H1 (cell line): ENCODE results near the gene CPT1A. TPM values are rescaled to one million over a fixed set of nuclear protein-coding genes. Genes with fewer than 3 reads are reported as not detected.
A peak's percentile ranks its signal among the peaks of the same experiment; 100 is the strongest.

Source experiments
- CTCF ChIA-PET: fragments of 300-600 bp; sonication (Branson Sonifier 250); formaldehyde crosslinking; loops from one replicate; lab custom pipeline; 2021; ENCODE audit not compliant: partially characterized antibody; lab: Charles Lee
- POLR2A ChIA-PET: fragments of 300-600 bp; sonication (Branson Sonifier 250); formaldehyde crosslinking; loops from one replicate; lab custom pipeline; 2021; ENCODE audit warnings: inconsistent platforms; ENCODE audit not compliant: partially characterized antibody; lab: Charles Lee
- DNase-seq, 2 experiments: peaks; one replicate each; pipeline versions ENCODE4 v3.0.0 to v3.0.0-alpha.2; 2010 to 2022; ENCODE audit warnings: low spot score in 2 of 2, low read depth in 1 of 2, mixed read lengths in 1 of 2
- FAIRE-seq: peaks from 2 replicates; lab custom pipeline; 2011; peaks lifted over from hg19 to GRCh38; lab: Jason Lieb, UNC
- H2AFZ ChIP-seq: 2 replicates; pipeline ENCODE4 v1.8.1; 2012; ENCODE audit warnings: low read length, inconsistent platforms
- H2AK5ac ChIP-seq: 2 replicates; pipeline ENCODE4 v1.6.1; 2013; ENCODE audit warnings: low read depth, low read length
- H2BK120ac ChIP-seq: replicated peaks from 2 replicates; pipeline ENCODE3; 2013; ENCODE audit warnings: low read depth, low read length, inconsistent platforms
- H2BK12ac ChIP-seq: 2 replicates; pipeline ENCODE4 v1.6.1; 2013; ENCODE audit warnings: low read depth, low read length
- H2BK15ac ChIP-seq: 2 replicates; pipeline ENCODE4 v1.6.1; 2013; ENCODE audit warnings: low read length
- H2BK20ac ChIP-seq: 2 replicates; pipeline ENCODE4 v1.6.1; 2013; ENCODE audit warnings: low read length
- H2BK5ac ChIP-seq: 2 replicates; pipeline ENCODE4 v1.6.1; 2013; ENCODE audit warnings: low read depth, low read length
- H3K14ac ChIP-seq: 2 replicates; pipeline ENCODE4 v1.6.1; 2013; ENCODE audit warnings: inconsistent platforms; ENCODE audit not compliant: insufficient read length
- H3K18ac ChIP-seq: 2 replicates; pipeline ENCODE4 v1.6.1; 2013; ENCODE audit warnings: low read length; ENCODE audit errors: extremely low read depth
- H3K23ac ChIP-seq: 2 replicates; pipeline ENCODE4 v1.6.1; 2013; ENCODE audit warnings: inconsistent platforms; ENCODE audit not compliant: insufficient read length
- H3K23me2 ChIP-seq: 2 replicates; pipeline ENCODE4 v1.6.1; 2013; ENCODE audit warnings: low read depth, low read length
- H3K27ac ChIP-seq: 2 replicates; pipeline ENCODE4 v1.6.1; 2011; ENCODE audit warnings: low read depth, low read length, inconsistent platforms
- H3K27me3 ChIP-seq, 4 experiments: replicated peaks in 1 of 4; 1 replicate in 1 of 4; 2 replicates in 3 of 4; pipeline versions ENCODE4 v1.6.1 to v1.8.1; 2011 to 2013; ENCODE audit warnings: low read length in 3 of 4, mild to moderate bottlenecking in 3 of 4, inconsistent platforms in 2 of 4, mixed read lengths in 2 of 4, moderate library complexity in 1 of 4; ENCODE audit not compliant: control insufficient read depth in 3 of 4, insufficient read depth in 3 of 4; ENCODE audit errors: extremely low read depth in 1 of 4
- H3K36me3 ChIP-seq, 4 experiments: 2 replicates each; pipeline versions ENCODE4 v1.6.1 to v1.8.1; 2011 to 2013; ENCODE audit warnings: mild to moderate bottlenecking in 4 of 4, low read length in 3 of 4, moderate library complexity in 2 of 4, control low read depth in 1 of 4, inconsistent platforms in 1 of 4; ENCODE audit not compliant: insufficient read depth in 4 of 4, control insufficient read depth in 2 of 4
- H3K4ac ChIP-seq: replicated peaks from 2 replicates; pipeline ENCODE3; 2013; ENCODE audit warnings: low read length, low read depth, mixed read lengths, inconsistent platforms; ENCODE audit not compliant: insufficient read length
- H3K4me1 ChIP-seq, 4 experiments: replicated peaks in 1 of 4; 1 replicate in 1 of 4; 2 replicates in 3 of 4; pipeline versions ENCODE4 v1.6.1 to v1.8.1; 2011 to 2013; ENCODE audit warnings: low read length in 3 of 4, inconsistent platforms in 2 of 4, mixed read lengths in 1 of 4; ENCODE audit not compliant: insufficient read depth in 4 of 4, control insufficient read depth in 3 of 4
- H3K4me2 ChIP-seq, 2 experiments: 2 replicates each; pipeline versions ENCODE4 v1.6.1 to v1.8.1; 2011 to 2013; ENCODE audit warnings: low read depth in 2 of 2, low read length in 2 of 2, control low read depth in 1 of 2, inconsistent platforms in 1 of 2, mild to moderate bottlenecking in 1 of 2; ENCODE audit not compliant: insufficient read depth in 1 of 2
- H3K4me3 ChIP-seq, 4 experiments: fragments of 200-600, 300-600 bp in 1 of 4; sonication (generic), shearing (Covaris generic), sonication (Bioruptor Twin) in 1 of 4; 2 replicates each; pipeline versions ENCODE4 v1.5.1 to v1.8.1; 2011 to 2016; ENCODE audit warnings: low read length in 4 of 4, low read depth in 3 of 4, control low read depth in 2 of 4, inconsistent platforms in 2 of 4, mild to moderate bottlenecking in 2 of 4, mixed read lengths in 1 of 4, moderate library complexity in 1 of 4; ENCODE audit not compliant: insufficient read depth in 2 of 4; ENCODE audit errors: extremely low read depth in 1 of 4
- H3K56ac ChIP-seq: replicated peaks from 2 replicates; pipeline ENCODE3; 2013; ENCODE audit warnings: low read depth, mild to moderate bottlenecking, mixed read lengths, low read length, inconsistent platforms; ENCODE audit not compliant: insufficient read length
- H3K79me1 ChIP-seq: 2 replicates; pipeline ENCODE4 v1.6.1; 2013; ENCODE audit warnings: low read depth, low read length, control low read depth
- H3K79me2 ChIP-seq, 2 experiments: 2 replicates each; pipeline versions ENCODE4 v1.6.1 to v1.8.1; 2012 to 2013; ENCODE audit warnings: low read length in 2 of 2, mild to moderate bottlenecking in 2 of 2, inconsistent platforms in 1 of 2; ENCODE audit not compliant: insufficient read depth in 2 of 2, control insufficient read depth in 1 of 2
- H3K9ac ChIP-seq, 4 experiments: replicated peaks in 1 of 4; 1 replicate in 1 of 4; 2 replicates in 3 of 4; pipeline versions ENCODE4 v1.6.1 to v1.8.1; 2011 to 2013; ENCODE audit warnings: low read depth in 3 of 4, low read length in 3 of 4, control low read depth in 2 of 4, mild to moderate bottlenecking in 2 of 4, moderate library complexity in 2 of 4, inconsistent platforms in 1 of 4; ENCODE audit errors: extremely low read depth in 1 of 4
- H3K9me3 ChIP-seq, 2 experiments: 2 replicates each; pipeline versions ENCODE4 v1.6.1 to v1.8.1; 2012 to 2013; ENCODE audit warnings: mild to moderate bottlenecking in 2 of 2, moderate library complexity in 2 of 2, control low read depth in 1 of 2, inconsistent platforms in 1 of 2, low read depth in 1 of 2, low read length in 1 of 2, mixed read lengths in 1 of 2; ENCODE audit not compliant: insufficient read depth in 2 of 2
- H4K20me1 ChIP-seq, 2 experiments: replicated peaks in 1 of 2; 2 replicates each; pipeline versions ENCODE3 to v1.8.1; 2011 to 2013; ENCODE audit warnings: inconsistent platforms in 2 of 2, low read length in 2 of 2, mild to moderate bottlenecking in 1 of 2; ENCODE audit not compliant: insufficient read depth in 2 of 2, control insufficient read depth in 1 of 2
- H4K5ac ChIP-seq: 2 replicates; pipeline ENCODE4 v1.6.1; 2013; ENCODE audit warnings: low read length, low read depth, mixed read lengths, inconsistent platforms; ENCODE audit not compliant: insufficient read length
- H4K8ac ChIP-seq: 2 replicates; pipeline ENCODE4 v1.8.0; 2013; ENCODE audit warnings: mild to moderate bottlenecking, moderate library complexity, low read length, inconsistent platforms; ENCODE audit not compliant: insufficient read depth; ENCODE audit errors: extremely low read depth
- H4K91ac ChIP-seq: replicated peaks from 2 replicates; pipeline ENCODE3; 2013; ENCODE audit warnings: low read length, mixed read lengths, inconsistent platforms; ENCODE audit not compliant: insufficient read length
- CBX8 ChIP-seq: fragments of 300-800, 300-1000 bp; sonication (generic); IDR thresholded peaks from 2 replicates; pipeline ENCODE4 v1.7.1; 2016; ENCODE audit warnings: low read depth, low read length, borderline replicate concordance
- CEBPB ChIP-seq: IDR thresholded peaks from 2 replicates; pipeline ENCODE4 v1.6.1; 2012; ENCODE audit warnings: low read depth, low read length
- EGR1 ChIP-seq: IDR thresholded peaks from 2 replicates; pipeline ENCODE4 v1.6.1; 2011; ENCODE audit warnings: low read depth, low read length, borderline replicate concordance
- KDM4A ChIP-seq: IDR thresholded peaks from one replicate; pipeline ENCODE4 v1.7.1; 2012; ENCODE audit warnings: low read depth, mild to moderate bottlenecking, moderate library complexity, low read length, inconsistent platforms; ENCODE audit not compliant: severe bottlenecking
- MAX ChIP-seq: IDR thresholded peaks from 2 replicates; pipeline ENCODE4 v1.6.1; 2012; ENCODE audit warnings: inconsistent platforms
- POLR2AphosphoS5 ChIP-seq: IDR thresholded peaks from 2 replicates; pipeline ENCODE4 v1.6.1; 2011; ENCODE audit warnings: low read depth, low read length
- SIN3A ChIP-seq, 2 experiments: IDR thresholded peaks in 1 of 2; conservative IDR thresholded peaks in 1 of 2; 2 replicates each; pipeline ENCODE4 v1.6.1; 2011 to 2012; ENCODE audit warnings: low read length in 2 of 2, improper control_type of control experiment in 1 of 2, low read depth in 1 of 2, mild to moderate bottlenecking in 1 of 2
- SP1 ChIP-seq: IDR thresholded peaks from 2 replicates; pipeline ENCODE4 v1.6.1; 2011; ENCODE audit warnings: low read depth, low read length
- SP4 ChIP-seq: IDR thresholded peaks from 2 replicates; pipeline ENCODE4 v1.6.1; 2012; ENCODE audit warnings: low read length, inconsistent platforms
- USF2 ChIP-seq: IDR thresholded peaks from 2 replicates; pipeline ENCODE4 v1.6.1; 2011; ENCODE audit warnings: low read length, improper control_type of control experiment
- ZNF274 ChIP-seq: IDR thresholded peaks from 2 replicates; pipeline ENCODE4 v1.7.0; 2012; ENCODE audit warnings: low read length, borderline replicate concordance; ENCODE audit errors: extremely low read depth
- WGBS, 2 experiments: shearing (Covaris generic) in 1 of 2; methylation state at CpG; one replicate each; pipeline versions ENCODE4 v1.1.6 to v1.1.7; 2013 to 2015; ENCODE audit warnings: low lambda C conversion rate in 2 of 2, mixed read lengths in 2 of 2, inconsistent platforms in 1 of 2, low coverage in 1 of 2, missing lambda C conversion rate in 1 of 2; ENCODE audit not compliant: insufficient replicate concordance in 2 of 2, insufficient coverage in 1 of 2, insufficient read length in 1 of 2; ENCODE audit errors: extremely low coverage in 1 of 2, missing lambda C conversion rate in 1 of 2; 5-methylcytosine and 5-hydroxymethylcytosine counted together
- polyA plus RNA-seq, 7 experiments: library from polyadenylated mRNA; depleted of rRNA in 3 of 7; stranded (reverse) in 5 of 7; unstranded in 2 of 7; fragments of >200 nt in 5 of 7; fragments of 200-250 nt in 2 of 7; gene quantifications; 1 replicate in 5 of 7; 2 replicates in 1 of 7; 4 replicates in 1 of 7; pipeline versions ENCODE4 v1.2.1 to v1.2.3, GENCODE V29; 2011 to 2013; ENCODE audit warnings: missing spikeins in 2 of 7, mixed read lengths in 2 of 7
- total RNA-seq: library from RNA; stranded (reverse); fragmentation: NEBNext Ultra II Directional; extraction: Animal tissue kit (Norgen Biotek cat#: 25700); gene quantifications from 2 replicates; pipeline ENCODE4 v1.2.1, GENCODE V29; 2021

CPT1A gene
- total and polyA plus RNA-seq, 2 of the 8 experiments (the other 6 are each of a cell fraction or from before 2014, with no cell fraction given), result 2.9 to 12.2 TPM

DNA sequence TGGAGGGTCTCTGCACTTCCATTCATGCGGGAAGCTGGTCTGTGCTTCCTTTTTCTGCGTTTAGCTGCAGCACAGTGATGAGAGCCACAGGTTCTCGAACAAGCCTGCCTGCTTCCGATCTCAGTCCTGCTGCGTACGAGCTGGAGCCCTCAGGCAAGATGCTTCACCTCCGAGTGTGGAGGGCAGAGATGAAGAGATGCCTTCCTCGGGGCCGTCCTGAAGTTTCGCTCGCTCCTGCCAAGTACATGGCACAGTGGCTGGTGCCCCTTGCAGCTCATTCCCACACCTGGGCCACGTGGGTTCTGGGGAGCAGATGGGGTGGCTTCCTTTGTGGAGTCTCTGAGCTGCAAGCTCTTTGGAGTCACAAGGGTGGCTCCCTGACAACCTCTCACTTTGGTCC lies 70.9 kb downstream of the CPT1A start:
- H3K79me1 ChIP-seq, result no peaks in the 10 kb centered on the region
- no peak overlapping the region for H3K9ac ChIP-seq
- DNase-seq, result no peak
- H3K4me1 ChIP-seq, result no peaks in the 10 kb centered on the region
- H3K4me3 ChIP-seq, result no peak overlapping the region
- ChIA-PET POLR2A (no interaction called here), CTCF (interaction anchor here (0.6 to 2.0 kb wide), 6 partner anchors 9 to 64 kb away, joined by 3 to 11 read pairs (median 4); no protein-coding TSS in a partner anchor)
- no peaks in the 10 kb centered on the region for H3K79me2 ChIP-seq
- no peak overlapping the region for H3K23ac ChIP-seq
- no peaks in the 10 kb centered on the region for H3K9me3 ChIP-seq
- H4K5ac ChIP-seq, result no peak overlapping the region
- no peak overlapping the region for H2BK12ac ChIP-seq
- no peak overlapping the region for H2BK120ac ChIP-seq
- H2BK5ac ChIP-seq, result no peak overlapping the region
- no peak overlapping the region for H4K91ac ChIP-seq
- H4K8ac ChIP-seq, result peak overlapping the region; percentile 37; the same call in 1 of the 2 replicates
- no peaks in the 10 kb centered on the region for H3K27me3 ChIP-seq
- H2AFZ ChIP-seq, result no peak overlapping the region
- no peaks in the 10 kb centered on the region for H3K36me3 ChIP-seq
- no peak for FAIRE-seq
- H3K18ac ChIP-seq, result no peak overlapping the region
- H4K20me1 ChIP-seq, result no peaks in the 10 kb centered on the region
- H2BK20ac ChIP-seq, result no peak overlapping the region
- H3K14ac ChIP-seq, result no peak overlapping the region
- H2BK15ac ChIP-seq, result no peak overlapping the region
- no peak overlapping the region for H3K56ac ChIP-seq
- 0 out of 2 replicates have a peak overlapping the region, but pooled peaks have one; percentile 4 for H2AK5ac ChIP-seq
- no peaks in the 10 kb centered on the region for H3K23me2 ChIP-seq
- no peak overlapping the region for H3K4me2 ChIP-seq
- WGBS, 2 experiments, result 89% methylated on average over 12 of the region's 12 CpGs; no CpG with 5 or more reads in 1 of the 2 experiments
- H3K4ac ChIP-seq, result no peak overlapping the region
- no peak overlapping the region for H3K27ac ChIP-seq
- no peak for TF ChIP-seq USF2
- TF ChIP-seq KDM4A, result no peak
- TF ChIP-seq EGR1, result no peak
- TF ChIP-seq CBX8, result no peak
- TF ChIP-seq POLR2AphosphoS5, result no peak
- no peak for TF ChIP-seq MAX
- no peak for TF ChIP-seq CEBPB
- TF ChIP-seq SP1, result no peak
- TF ChIP-seq SP4, result no peak
- no peak for TF ChIP-seq ZNF274
- TF ChIP-seq SIN3A (conservative IDR thresholded peaks at IDR 0.05 in 1 of 2, IDR thresholded peaks at IDR 0.05 in 1 of 2; ENCODE audit: low read depth in 1 of 2, low read length in 2 of 2), result no peak
